Inflammatory macrophage (primary cell): ENCODE measurements around the gene NCOA3.
A peak's percentile ranks its signal among the peaks of the same experiment; 100 is the strongest.

Source experiments
- DNase-seq, 2 donors: peaks; one replicate each; pipeline ENCODE4 v3.0.0-alpha.2; 2020 to 2022

The NCOA3 gene

GRCh38 chr20:47600967-47601547 lies 99.4 kb downstream of the NCOA3 start:
- DNase-seq = peak in 1 of 2 donors; percentile 11

DNA sequence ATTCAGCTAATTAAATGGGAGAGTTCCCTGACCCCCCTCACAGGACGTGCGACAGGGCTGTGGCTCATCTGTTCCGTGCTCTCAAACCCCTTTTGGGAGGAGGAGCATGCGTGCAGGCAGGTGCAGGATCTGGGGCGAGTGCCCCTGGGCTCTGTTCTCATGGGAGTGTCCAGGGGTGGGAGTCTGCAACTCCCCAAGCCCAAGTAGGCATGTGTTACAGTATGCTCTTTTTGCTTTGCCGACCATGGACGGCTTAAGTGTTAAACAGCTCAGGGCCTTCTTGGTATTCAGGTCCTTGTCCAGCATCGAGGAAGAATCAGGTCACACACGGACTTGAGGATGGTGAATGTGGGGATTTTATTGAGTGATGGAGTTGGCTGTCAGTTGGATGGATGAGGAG lies 101.6 kb downstream of the NCOA3 start:
- no peak for DNase-seq

- no peak for DNase-seq
These were observed 104.2 kb downstream of the NCOA3 start for GRCh38 chr20:47605673-47606413.

DNA sequence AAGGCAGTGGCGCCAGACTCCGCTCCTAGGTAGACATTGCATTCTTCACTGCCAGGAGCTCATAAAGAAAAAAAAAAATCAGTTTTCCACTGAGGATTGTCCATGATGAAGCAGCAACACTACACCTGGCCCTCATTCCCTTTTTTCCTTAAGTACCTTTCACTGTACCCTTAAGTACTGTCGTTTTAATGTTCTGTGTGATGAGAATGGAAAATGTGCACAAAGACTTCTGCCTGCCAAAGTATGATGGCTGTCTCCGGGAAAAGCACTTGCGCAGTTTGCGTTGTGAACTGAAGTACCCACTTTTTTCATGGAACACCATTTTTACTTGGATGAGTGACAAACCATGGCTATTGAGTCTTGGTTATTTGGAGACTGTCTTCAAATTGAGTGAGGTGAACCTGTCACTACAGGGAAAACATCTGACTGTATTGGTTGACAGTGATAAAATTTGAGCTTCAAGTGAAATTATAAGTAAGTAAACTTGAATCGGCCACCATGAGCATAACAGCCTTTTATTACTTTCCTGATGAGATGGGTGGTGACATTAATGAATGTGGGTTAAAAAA lies 104.8 kb downstream of the NCOA3 start:
- DNase-seq = no peak

- DNase-seq = peak; percentile 6 to 49
These were observed 105.4 kb downstream of the NCOA3 start for GRCh38 chr20:47606983-47607613.

DNA sequence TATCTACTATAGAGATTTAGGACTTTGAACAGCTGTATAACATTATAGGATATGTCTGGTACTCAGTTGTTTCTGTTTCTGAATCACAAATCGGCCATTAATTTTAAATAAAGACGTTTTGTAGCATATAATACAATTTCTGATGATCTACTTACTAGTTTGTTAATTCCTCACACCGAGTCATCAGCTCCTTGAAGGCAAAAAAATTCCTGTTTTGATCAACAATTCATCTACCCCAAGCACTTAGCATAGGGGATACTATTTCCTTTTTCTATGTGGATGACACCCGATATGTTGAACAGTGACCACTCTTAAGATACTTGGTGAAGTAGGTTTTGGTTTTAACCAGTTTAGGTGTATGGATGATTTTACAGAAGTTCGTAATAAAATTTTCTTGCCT lies 107.3 kb downstream of the NCOA3 start:
- no peak for DNase-seq

DNA sequence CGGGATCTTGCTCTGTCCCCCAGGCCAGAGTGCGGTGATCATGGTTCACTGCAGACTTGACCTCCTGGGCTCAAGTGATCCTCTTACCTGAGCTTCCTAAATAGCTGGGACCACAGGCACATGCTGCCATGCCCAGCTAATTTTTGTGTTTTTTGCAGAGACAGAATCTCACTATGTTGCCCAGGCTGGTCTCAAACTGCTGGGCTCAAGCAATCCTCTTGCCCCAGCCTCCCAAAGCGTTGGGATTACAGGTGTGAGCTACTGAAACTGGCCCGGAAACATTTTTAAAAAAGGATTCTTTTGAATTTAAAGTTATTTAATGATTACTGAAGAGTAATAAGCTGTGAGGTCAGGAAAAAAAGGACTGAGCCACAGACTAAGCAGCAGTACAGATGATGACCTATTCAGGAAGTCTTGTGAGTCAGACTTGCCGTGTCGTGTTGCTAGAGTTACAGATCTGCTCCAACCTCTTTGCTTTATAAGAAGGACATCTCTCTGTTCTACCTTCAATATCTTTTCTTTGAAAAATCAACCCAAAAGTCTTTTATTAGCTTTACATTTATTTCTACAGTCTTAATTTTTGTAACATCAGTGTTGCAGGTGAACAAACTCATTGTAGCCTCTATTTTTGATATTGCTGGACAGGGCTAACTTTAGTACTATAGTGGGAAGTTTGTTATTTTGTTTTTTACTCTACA lies 108.7 kb downstream of the NCOA3 start:
- peak; percentile 46 to 63 for DNase-seq

- DNase-seq = no peak
These were observed 109.2 kb downstream of the NCOA3 start for GRCh38 chr20:47610945-47611250.

- DNase-seq = no peak
These were observed 110.1 kb downstream of the NCOA3 start for GRCh38 chr20:47611785-47612184.

DNA sequence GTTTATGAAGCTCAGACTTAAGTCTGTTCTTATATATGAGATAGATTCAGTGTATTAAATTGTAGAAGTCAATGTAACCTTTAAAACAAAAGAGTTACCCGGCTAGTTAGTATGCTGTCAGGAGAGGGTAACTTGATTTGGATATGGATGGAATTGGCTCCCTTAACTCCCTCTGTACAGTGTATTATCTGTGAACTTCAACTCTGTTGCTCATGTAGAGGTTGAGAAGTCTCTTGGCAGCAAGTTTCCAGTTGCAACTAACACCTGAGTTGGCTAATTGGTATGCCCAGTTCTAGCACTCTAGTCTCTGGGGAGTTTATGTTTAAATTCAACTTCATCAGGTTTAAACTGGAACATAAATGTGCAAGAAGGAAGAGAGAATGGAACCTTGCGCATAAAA lies 111.0 kb downstream of the NCOA3 start:
- DNase-seq = no peak

GRCh38 chr20:47614703-47615309 lies 113.1 kb downstream of the NCOA3 start:
- no peak for DNase-seq

DNA sequence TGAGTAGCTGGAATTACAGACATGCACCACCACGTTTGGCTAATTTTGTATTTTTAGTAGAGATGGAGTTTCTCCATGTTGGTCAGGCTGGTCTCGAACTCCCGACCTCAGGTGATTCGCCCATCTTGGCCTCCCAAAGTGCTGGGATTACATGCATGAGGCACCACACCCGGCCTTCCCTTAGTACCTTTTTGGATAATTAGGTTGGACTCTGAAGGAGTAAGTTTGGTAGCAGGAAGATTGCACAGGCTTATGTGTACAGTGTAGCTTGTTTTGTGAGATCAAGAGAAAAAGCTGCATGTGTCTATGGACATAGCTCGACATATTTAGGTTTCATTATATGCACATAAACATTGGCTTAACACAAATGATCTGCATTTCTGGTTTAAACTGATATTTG lies 116.8 kb downstream of the NCOA3 start:
- no peak for DNase-seq

- DNase-seq = peak; percentile 41 to 64
These were observed 119.4 kb downstream of the NCOA3 start for GRCh38 chr20:47620808-47621805.

DNA sequence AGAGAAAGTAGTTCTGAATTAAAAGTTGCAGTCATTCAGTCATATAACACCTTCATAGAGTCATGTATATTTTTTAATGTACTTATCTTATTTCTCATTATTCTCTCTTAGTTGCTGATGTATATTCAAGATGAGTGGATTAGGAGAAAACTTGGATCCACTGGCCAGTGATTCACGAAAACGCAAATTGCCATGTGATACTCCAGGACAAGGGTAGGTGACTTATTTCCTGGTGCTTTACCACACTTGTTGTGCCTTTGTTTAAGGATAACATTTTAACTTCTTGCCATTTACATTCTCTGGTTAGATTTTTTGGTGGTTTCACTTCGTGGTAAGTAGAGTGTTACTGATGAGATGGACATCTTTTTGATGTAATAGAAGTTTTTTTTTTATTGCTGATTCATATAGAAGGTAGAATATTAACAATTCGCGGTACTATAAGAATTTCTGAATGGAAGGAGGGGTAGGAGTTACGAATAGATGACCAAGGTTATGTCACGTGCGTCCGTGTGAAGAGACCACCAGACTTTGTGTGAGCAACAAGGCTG lies 120.5 kb downstream of the NCOA3 start:
- no peak for DNase-seq

GRCh38 chr20:47623206-47623605 lies 121.5 kb downstream of the NCOA3 start:
- DNase-seq = no peak

DNA sequence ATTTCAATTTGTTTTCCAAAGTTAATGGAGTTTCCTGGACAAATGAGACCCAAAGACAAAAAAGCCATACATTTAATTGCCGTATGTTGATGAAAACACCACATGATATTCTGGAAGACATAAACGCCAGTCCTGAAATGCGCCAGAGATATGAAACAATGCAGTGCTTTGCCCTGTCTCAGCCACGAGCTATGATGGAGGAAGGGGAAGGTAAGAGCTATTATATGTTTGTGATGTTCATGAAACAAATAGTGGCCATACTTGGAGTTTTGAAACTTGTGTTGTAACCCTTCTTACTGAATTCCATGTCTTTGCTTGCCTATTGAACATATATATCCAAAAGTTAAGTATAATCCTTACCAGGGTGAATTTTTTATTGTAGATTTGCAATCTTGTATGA lies 125.9 kb downstream of the NCOA3 start:
- DNase-seq = no peak

DNA sequence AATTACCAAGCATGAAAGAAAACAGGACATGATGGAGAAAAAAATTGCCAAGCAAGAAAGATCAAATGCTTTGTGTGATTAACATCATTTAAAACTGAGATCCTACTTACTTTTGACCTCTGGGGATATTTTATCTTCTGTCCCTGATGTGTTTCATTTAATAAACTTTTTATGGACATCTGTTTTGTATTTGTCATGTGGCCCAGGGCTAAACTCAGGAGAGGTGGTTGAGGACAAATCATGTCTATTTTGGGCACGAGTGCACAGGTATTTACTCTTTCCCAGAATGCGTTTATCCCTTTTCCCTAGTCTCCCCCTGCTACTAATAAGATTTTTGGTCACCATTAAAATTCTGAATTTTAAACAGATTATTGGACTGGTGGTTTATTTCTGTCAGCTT lies 128.2 kb downstream of the NCOA3 start:
- DNase-seq = no peak

DNA sequence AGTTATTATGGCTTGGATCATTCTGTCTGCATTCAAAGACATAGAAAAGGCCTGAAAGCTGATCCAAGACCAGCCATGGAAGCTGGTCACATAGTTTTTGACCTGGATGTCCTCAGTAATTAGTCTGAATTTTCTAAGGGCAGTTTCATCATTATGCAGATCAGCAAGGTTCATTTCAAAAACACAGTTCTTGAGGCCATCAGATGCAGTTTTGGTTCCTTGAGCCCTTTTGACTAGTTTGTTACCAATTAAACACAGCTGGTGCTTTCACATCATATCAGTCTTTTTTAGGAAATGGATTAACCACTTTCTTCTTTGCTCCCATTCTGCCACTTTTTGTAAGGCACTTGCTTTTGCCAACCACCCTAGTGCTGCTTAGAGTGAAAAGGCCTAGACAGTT lies 129.4 kb downstream of the NCOA3 start:
- no peak for DNase-seq

GRCh38 chr20:47635256-47635655 lies 133.6 kb downstream of the NCOA3 start:
- DNase-seq = no peak

DNA sequence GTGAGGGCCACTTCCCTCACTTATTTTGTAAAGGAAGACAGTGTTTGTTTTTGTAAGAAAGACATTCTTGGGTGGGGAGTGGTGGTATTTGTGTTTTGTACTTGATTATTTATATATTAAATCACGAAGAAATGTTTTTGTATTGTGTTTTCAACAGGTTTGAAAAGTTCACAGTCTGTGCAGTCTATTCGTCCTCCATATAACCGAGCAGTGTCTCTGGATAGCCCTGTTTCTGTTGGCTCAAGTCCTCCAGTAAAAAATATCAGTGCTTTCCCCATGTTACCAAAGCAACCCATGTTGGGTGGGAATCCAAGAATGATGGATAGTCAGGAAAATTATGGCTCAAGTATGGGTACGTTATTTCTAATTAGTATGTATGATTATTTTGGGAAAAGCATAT lies 137.2 kb downstream of the NCOA3 start:
- no peak for DNase-seq

DNA sequence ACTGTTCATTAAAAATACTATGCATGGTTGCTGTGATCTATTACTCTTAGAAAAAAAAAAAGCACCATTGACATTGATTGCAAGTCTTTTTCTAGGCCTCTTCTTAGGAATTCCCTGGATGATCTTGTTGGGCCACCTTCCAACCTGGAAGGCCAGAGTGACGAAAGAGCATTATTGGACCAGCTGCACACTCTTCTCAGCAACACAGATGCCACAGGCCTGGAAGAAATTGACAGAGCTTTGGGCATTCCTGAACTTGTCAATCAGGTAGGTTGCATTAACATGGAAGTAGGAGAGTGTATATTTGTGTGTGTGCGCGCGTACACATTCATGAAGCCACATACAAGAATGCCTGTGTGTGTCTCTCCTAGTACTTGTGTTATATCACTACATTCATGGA lies 140.4 kb downstream of the NCOA3 start:
- no peak for DNase-seq
